ENCODE results near the gene ZNF45. TPM values are rescaled to one million over a fixed set of nuclear protein-coding genes. Genes with fewer than 3 reads are reported as not detected.

Gene ZNF45
- total RNA-seq, result 20.9 and 23.9 TPM in 2 replicates
- long read RNA-seq, transcript ZNF45-201 (10 exons, 3,898 nt), result major isoform, 8 of 36 reads
- long read RNA-seq, partial matches to known transcripts, result 4 of 36 reads
- long read RNA-seq, other reads (novel, unspliced or antisense), result 24 of 36 reads

GRCh38 chr19:43934985-43935708 lies at the start of gene ZNF45:
ZNF45 (minus strand) TSS chr19:43935282; CDS start chr19:43922185, 13,097 bp downstream.
- Mint-ChIP-seq H3K9me3 (ENCODE audit: low read depth) (peaks cover 10% of the 10 kb centered on the region), H3K4me1 (ENCODE audit: low read depth) (peaks cover 9% of the 10 kb centered on the region), H3K36me3 (ENCODE audit: insufficient read depth) (peaks cover 8% of the 10 kb centered on the region), H3K4me3 (ENCODE audit: low read depth) (peak within 1 kb of the TSS; percentile 90), H3K27ac (peak within 1 kb of the TSS; percentile 96), H3K27me3 (peaks cover 4% of the 10 kb centered on the region)
- DNase-seq (ENCODE audit: low spot score, unreplicated experiment), result peak; percentile 75
- TF ChIP-seq CTCF (IDR thresholded peaks at IDR 0.05; ENCODE audit: unreplicated experiment), result no peak

GRCh38 chr19:43984687-43985000 lies 49.6 kb upstream of the ZNF45 start:
- Mint-ChIP-seq H3K27ac (peak overlapping the region; percentile 84), H3K9me3 (ENCODE audit: low read depth) (peaks cover 23% of the 10 kb centered on the region), H3K27me3 (no peaks in the 10 kb centered on the region), H3K4me3 (ENCODE audit: low read depth) (peak overlapping the region; percentile 99), H3K4me1 (ENCODE audit: low read depth) (peaks cover 4% of the 10 kb centered on the region), H3K36me3 (ENCODE audit: insufficient read depth) (peaks cover 18% of the 10 kb centered on the region)
- DNase-seq (ENCODE audit: low spot score, unreplicated experiment), result no peak
- TF ChIP-seq CTCF (IDR thresholded peaks at IDR 0.05; ENCODE audit: unreplicated experiment), result no peak

GRCh38 chr19:43983912-43984686 lies 49.0 kb upstream of the ZNF45 start, which contains the start of gene ZNF155:
ZNF155 (plus strand) TSS chr19:43984188; CDS start chr19:43988544, 4,356 bp downstream.
- Mint-ChIP-seq H3K4me1 (ENCODE audit: low read depth) (peaks cover 4% of the 10 kb centered on the region), H3K4me3 (ENCODE audit: low read depth) (peak within 1 kb of the TSS; percentile 99), H3K9me3 (ENCODE audit: low read depth) (peaks cover 24% of the 10 kb centered on the region), H3K27ac (peak within 1 kb of the TSS; percentile 97), H3K36me3 (ENCODE audit: insufficient read depth) (peaks cover 14% of the 10 kb centered on the region), H3K27me3 (no peaks in the 10 kb centered on the region)
- no peak for TF ChIP-seq CTCF (IDR thresholded peaks at IDR 0.05; ENCODE audit: unreplicated experiment)
- peak; percentile 68 for DNase-seq (ENCODE audit: low spot score, unreplicated experiment)

GRCh38 chr19:43983544-43983911 lies 48.4 kb upstream of the ZNF45 start:
- Mint-ChIP-seq H3K27ac (no peak overlapping the region), H3K4me3 (ENCODE audit: low read depth) (peak overlapping the region; percentile 66), H3K9me3 (ENCODE audit: low read depth) (peaks cover 29% of the 10 kb centered on the region), H3K27me3 (no peaks in the 10 kb centered on the region), H3K36me3 (ENCODE audit: insufficient read depth) (peaks cover 12% of the 10 kb centered on the region), H3K4me1 (ENCODE audit: low read depth) (peaks cover 4% of the 10 kb centered on the region)
- no peak for TF ChIP-seq CTCF (IDR thresholded peaks at IDR 0.05; ENCODE audit: unreplicated experiment)
- DNase-seq (ENCODE audit: low spot score, unreplicated experiment), result no peak

GRCh38 chr19:43976732-43977131 lies 41.6 kb upstream of the ZNF45 start:
- Mint-ChIP-seq H3K4me3 (ENCODE audit: low read depth) (no peak overlapping the region), H3K27ac (no peak overlapping the region), H3K27me3 (no peaks in the 10 kb centered on the region), H3K9me3 (ENCODE audit: low read depth) (peaks cover 73% of the 10 kb centered on the region), H3K4me1 (ENCODE audit: low read depth) (no peaks in the 10 kb centered on the region), H3K36me3 (ENCODE audit: insufficient read depth) (peaks cover 53% of the 10 kb centered on the region)
- TF ChIP-seq CTCF (IDR thresholded peaks at IDR 0.05; ENCODE audit: unreplicated experiment), result no peak
- no peak for DNase-seq (ENCODE audit: low spot score, unreplicated experiment)

Data from progenitor cell of endocrine pancreas (in vitro differentiated cells).